Astrocyte of the cerebellum (primary cell): ENCODE measurements around the gene F8.
A peak's percentile ranks its signal among the peaks of the same experiment; 100 is the strongest.

ENCODE experiments used
- DNase-seq: peaks from one replicate; pipeline ENCODE4 v3.0.0-alpha.2; 2011; ENCODE audit warnings: low read depth
- H3K4me3 ChIP-seq: 2 replicates; pipeline ENCODE4 v1.5.1; 2011; ENCODE audit warnings: mild to moderate bottlenecking, low read depth, low read length, moderate library complexity
- CTCF ChIP-seq: IDR thresholded peaks from 2 replicates; pipeline ENCODE4 v1.5.1; 2012; ENCODE audit warnings: low read length, low read depth, moderate library complexity, mild to moderate bottlenecking; ENCODE audit errors: missing control alignments
- in situ Hi-C: cut with HindIII; loops from 2 replicates; pipeline ENCODE4 v1.10.0; 2017; ENCODE audit warnings: low sequenced_read_pairs

F8 gene

GRCh38 chrX:155035688-155036087 is 13.2 kb upstream of the F8 start:
- in situ Hi-C loops, result no loop called here
- no peak for TF ChIP-seq CTCF
- H3K4me3 ChIP-seq, result no peak overlapping the region
- DNase-seq, result no peak

GRCh38 chrX:155031657-155032056 is 9.1 kb upstream of the F8 start:
- no peak overlapping the region for H3K4me3 ChIP-seq
- DNase-seq, result no peak
- no peak for TF ChIP-seq CTCF
- in situ Hi-C loops, result no loop called here

DNA sequence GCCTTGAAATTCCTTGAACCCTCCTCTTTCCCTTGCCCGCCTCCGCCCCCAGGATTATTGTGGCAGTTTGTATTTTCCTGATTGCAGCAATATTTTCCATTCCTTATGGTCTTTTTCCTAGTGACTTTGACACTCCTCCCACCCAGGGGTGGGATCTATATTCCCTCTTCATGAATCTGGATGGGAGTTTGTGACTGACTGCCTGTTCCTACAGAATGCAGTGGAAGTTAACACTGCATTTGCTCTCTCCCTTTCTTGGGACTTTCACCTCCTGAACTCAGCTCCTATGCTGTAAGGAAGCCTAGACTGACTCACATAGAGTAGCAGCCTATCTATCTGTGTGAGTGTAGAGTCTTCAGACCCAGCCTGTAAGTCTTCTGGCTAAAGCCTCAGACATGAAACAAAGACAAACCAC is 6.4 kb upstream of the F8 start:
- in situ Hi-C loops, result no loop called here
- DNase-seq, result peak; percentile 13
- H3K4me3 ChIP-seq, result no peak overlapping the region
- no peak for TF ChIP-seq CTCF

DNA sequence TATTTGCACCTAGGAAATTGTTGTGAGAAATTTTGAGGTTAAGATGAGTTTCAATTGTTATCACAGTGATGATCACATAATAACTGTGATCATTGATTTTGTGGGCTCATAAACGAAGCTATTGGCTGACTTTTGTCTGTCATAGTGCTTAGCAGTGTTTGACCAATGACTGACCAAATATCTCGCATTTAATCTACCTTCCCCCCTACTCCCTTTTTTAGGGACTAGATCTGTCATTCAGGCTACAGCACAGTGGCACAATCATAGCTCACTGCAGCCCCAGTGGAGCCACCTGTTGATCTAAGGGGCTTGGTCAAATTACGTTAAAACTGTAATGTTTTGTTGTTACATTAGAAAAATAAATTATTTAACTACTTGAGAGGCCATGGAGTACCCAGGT is 5.6 kb upstream of the F8 start:
- no peak for DNase-seq
- no peak for TF ChIP-seq CTCF
- H3K4me3 ChIP-seq, result peak overlapping the region; percentile 69
- in situ Hi-C loops, result no loop called here

DNA sequence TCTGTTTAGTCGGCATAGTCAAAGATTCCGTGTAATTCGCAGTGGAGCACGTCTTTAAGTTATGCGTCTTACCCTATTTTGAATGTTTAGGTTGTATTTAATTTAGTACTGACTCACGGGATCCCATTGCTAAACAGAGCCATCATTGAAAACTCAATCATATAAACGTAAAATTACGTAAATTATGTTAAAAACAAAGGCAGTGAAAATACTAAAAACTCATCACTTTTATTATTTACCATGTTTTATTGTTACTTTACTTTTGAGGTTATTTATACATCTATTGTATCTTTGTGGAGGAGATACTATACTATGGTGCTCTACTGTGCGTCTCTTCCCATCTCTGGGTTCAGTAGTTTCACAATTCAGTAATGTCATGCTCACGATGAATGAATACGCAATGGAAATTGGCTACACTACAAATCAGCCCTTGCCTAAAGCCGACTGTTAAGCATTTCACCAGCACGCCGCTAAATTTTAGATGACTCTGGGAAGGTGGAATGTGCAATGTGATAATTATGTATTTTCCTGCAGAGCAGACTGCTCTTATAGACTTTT is 5.1 kb upstream of the F8 start:
- in situ Hi-C loops, result no loop called here
- TF ChIP-seq CTCF, result no peak
- H3K4me3 ChIP-seq, result peak overlapping the region; percentile 69
- peak; percentile 65 for DNase-seq

- in situ Hi-C loops, result no loop called here
- peak within 1 kb of the TSS; percentile 69 for H3K4me3 ChIP-seq
- no peak for TF ChIP-seq CTCF
- DNase-seq, result peak; percentile 76
These were observed 4.4 kb upstream of the F8 start, which contains the start of gene FUNDC2 for GRCh38 chrX:155026727-155027508. Gene FUNDC2 (plus strand): TSS chrX:155026844. CDS start chrX:155026939, 95 bp downstream.

DNA sequence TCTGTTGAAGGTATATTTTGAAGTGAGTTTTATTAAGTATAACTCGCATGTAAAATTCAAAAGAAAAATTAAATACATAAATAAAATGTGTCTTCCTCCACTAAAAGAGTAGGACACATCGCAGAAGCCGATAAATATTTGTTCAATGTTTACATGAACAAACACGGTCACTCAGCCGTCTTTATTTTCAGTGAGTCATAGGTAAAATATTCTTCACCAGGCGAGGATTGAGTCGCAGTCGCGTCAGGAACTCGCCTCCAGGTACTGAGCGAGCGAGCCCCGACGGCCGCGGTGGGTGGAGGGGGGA is 3.9 kb upstream of the F8 start:
- peak overlapping the region; percentile 69 for H3K4me3 ChIP-seq
- in situ Hi-C loops, result no loop called here
- no peak for TF ChIP-seq CTCF
- DNase-seq, result no peak
